Measurements from ENCODE around the gene PMPCA. TPM values are rescaled to one million over a fixed set of nuclear protein-coding genes. Genes with fewer than 3 reads are reported as not detected.
"Not testable (repeated sequence)": the region's sequence is repeated elsewhere in the genome, so short reads cannot be mapped to it uniquely, and the experiment has no call there.

The PMPCA gene
- total RNA-seq, 2 experiments from 2014 or later = 107 to 109 TPM

DNA sequence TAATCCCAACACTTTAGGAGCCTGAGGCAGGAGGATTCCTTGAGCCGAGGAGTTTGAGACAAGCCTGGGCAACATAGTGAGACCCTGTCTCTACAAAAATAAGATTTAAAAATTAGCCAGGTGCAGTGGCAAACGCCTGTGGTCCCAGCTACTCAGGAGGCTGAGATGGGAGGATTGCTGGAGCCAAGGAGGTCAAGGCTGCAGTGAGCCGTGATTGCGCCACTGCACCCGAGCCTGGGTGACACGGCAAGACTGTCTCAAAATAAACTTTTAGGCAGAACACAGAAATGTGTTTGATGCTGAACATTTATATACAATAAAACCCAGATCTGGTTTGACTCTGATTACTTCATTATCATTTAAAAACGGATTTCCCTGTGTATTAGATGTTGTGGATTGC is 5.0 kb upstream of the PMPCA start:
- Mint-ChIP-seq H3K27me3 (no peaks in the 10 kb centered on the region), H3K4me1 (ENCODE audit: low read depth) (peaks cover 57% of the 10 kb centered on the region), H3K4me3 (peak overlapping the region; percentile 55), H3K36me3 (ENCODE audit: low read depth) (peaks cover 53% of the 10 kb centered on the region), H3K27ac (peak overlapping the region; percentile 91), H3K9me3 (no peaks in the 10 kb centered on the region)
- no peak for TF ChIP-seq CTCF (IDR thresholded peaks at IDR 0.05)
- peaks cover 75% of the 10 kb centered on the region for H3K4me1 ChIP-seq (ENCODE audit: insufficient read depth, low read length)
- DNase-seq (no peak), ATAC-seq (ENCODE audit: poor library complexity) (no peak)
- ChIA-PET POLR2A (interaction anchor here (0.6 kb wide), 1 partner anchor 717 kb away, joined by 4 read pairs; no protein-coding TSS in a partner anchor), CTCF (no interaction called here)
- no peak overlapping the region for H3K4me3 ChIP-seq (ENCODE audit: low read length)
- peak overlapping the region in 1 of 2 donors; percentile 86 for H3K27ac ChIP-seq (ENCODE audit: low read depth in 1 of 2, low read length in 2 of 2)
- peaks cover 28% of the 10 kb centered on the region for H3K36me3 ChIP-seq (ENCODE audit: insufficient read depth, low read length)
- intact Hi-C loops (cut with DNase I, micrococcal nuclease) = loop anchor here in 1 of 2 experiments (10.0 kb wide), 3 partner anchors 139 to 441 kb away; partner anchors contain the start of genes NOTCH1, RABL6 and UBAC1
- no peaks in the 10 kb centered on the region for H3K9me3 ChIP-seq (ENCODE audit: control insufficient read depth in 1 of 2, insufficient read depth in 1 of 2, low read length in 2 of 2)
- H3K27me3 ChIP-seq (ENCODE audit: control insufficient read depth in 1 of 2, insufficient read depth in 2 of 2, low read length in 2 of 2) = no peaks in the 10 kb centered on the region

DNA sequence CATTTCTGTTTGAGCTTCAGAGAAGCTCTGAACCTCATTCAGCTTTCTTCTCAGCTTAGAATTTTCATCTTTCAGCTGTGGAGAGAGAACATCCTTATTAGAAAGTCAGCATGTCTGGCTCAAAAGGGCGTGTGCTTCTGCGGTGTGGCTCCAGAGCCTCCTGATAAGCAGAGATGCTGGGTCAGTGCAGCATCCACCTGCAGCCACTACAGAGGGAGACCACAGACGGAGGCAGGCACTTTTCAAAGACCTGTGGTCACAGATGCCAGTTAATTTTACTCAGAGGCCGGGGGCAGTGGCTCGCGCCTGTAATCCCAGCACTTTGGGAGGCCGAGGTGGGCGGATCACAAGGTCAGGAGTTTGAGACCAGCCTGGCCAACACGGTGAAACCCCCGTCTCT is 4.6 kb upstream of the PMPCA start:
- ATAC-seq (ENCODE audit: poor library complexity); H3K9me3 Mint-ChIP-seq; H3K4me3 ChIP-seq (ENCODE audit: low read length); DNase-seq; H3K27me3 Mint-ChIP-seq; CTCF ChIA-PET; H3K27me3 ChIP-seq (ENCODE audit: control insufficient read depth in 1 of 2, insufficient read depth in 2 of 2, low read length in 2 of 2); POLR2A ChIA-PET; H3K9me3 ChIP-seq (ENCODE audit: control insufficient read depth in 1 of 2, insufficient read depth in 1 of 2, low read length in 2 of 2); H3K4me3 Mint-ChIP-seq; H3K27ac ChIP-seq (ENCODE audit: low read depth in 1 of 2, low read length in 2 of 2): not testable (repeated sequence)
- Mint-ChIP-seq H3K4me1 (ENCODE audit: low read depth) (peaks cover 59% of the 10 kb centered on the region), H3K36me3 (ENCODE audit: low read depth) (peaks cover 56% of the 10 kb centered on the region), H3K27ac (peak overlapping the region; percentile 91)
- H3K36me3 ChIP-seq (ENCODE audit: insufficient read depth, low read length) = peaks cover 28% of the 10 kb centered on the region
- intact Hi-C loops (cut with DNase I, micrococcal nuclease) = loop anchor here in 1 of 2 experiments (10.0 kb wide), 3 partner anchors 139 to 441 kb away; partner anchors contain the start of genes NOTCH1, RABL6 and UBAC1
- peaks cover 74% of the 10 kb centered on the region for H3K4me1 ChIP-seq (ENCODE audit: insufficient read depth, low read length)

DNA sequence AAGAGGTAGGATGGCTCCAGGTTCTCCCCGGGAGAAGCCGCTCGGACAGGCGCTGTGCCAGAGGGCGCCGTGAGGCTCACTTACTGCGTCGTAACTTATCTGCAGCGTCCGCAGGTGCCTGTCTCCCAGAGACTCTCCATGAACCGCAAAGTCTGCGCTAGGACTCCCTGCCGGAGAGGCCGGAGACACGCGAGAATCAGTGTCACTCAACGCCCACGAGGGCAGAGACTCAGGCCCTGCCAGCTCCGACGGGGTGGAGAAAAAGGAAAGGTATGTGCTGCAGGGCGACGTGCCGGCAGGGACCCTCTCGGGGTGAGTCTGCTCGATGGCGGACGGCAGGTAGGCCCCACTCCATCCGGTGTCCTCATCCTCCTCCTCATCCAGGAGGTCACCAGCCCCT is 3.4 kb upstream of the PMPCA start:
- Mint-ChIP-seq H3K4me1 (ENCODE audit: low read depth) (peaks cover 65% of the 10 kb centered on the region), H3K36me3 (ENCODE audit: low read depth) (peaks cover 67% of the 10 kb centered on the region)
- peaks cover 28% of the 10 kb centered on the region for H3K36me3 ChIP-seq (ENCODE audit: insufficient read depth, low read length)
- peak in 1 of 14 experiments; percentile 20 for DNase-seq
- H3K9me3 ChIP-seq (ENCODE audit: control insufficient read depth in 1 of 2, insufficient read depth in 1 of 2, low read length in 2 of 2); H3K4me3 ChIP-seq (ENCODE audit: low read length); CTCF ChIA-PET; H3K27me3 Mint-ChIP-seq; H3K27me3 ChIP-seq (ENCODE audit: control insufficient read depth in 1 of 2, insufficient read depth in 2 of 2, low read length in 2 of 2); ATAC-seq (ENCODE audit: poor library complexity); H3K27ac ChIP-seq (ENCODE audit: low read depth in 1 of 2, low read length in 2 of 2); H3K9me3 Mint-ChIP-seq; H3K4me3 Mint-ChIP-seq; POLR2A ChIA-PET; H3K27ac Mint-ChIP-seq: not testable (repeated sequence)
- intact Hi-C loops (cut with DNase I, micrococcal nuclease) = loop anchor here in 1 of 2 experiments (10.0 kb wide), 3 partner anchors 138 to 442 kb away; partner anchors contain the start of genes NOTCH1, RABL6 and UBAC1
- H3K4me1 ChIP-seq (ENCODE audit: insufficient read depth, low read length) = peaks cover 81% of the 10 kb centered on the region

- CTCF ChIA-PET = no interaction called here
- Histone ChIP-seq H3K4me1 (ENCODE audit: insufficient read depth, low read length) (peaks cover 74% of the 10 kb centered on the region), H3K36me3 (ENCODE audit: insufficient read depth, low read length) (peaks cover 29% of the 10 kb centered on the region), H3K27ac (ENCODE audit: low read depth in 1 of 2, low read length in 2 of 2) (no peak overlapping the region), H3K9me3 (ENCODE audit: control insufficient read depth in 1 of 2, insufficient read depth in 1 of 2, low read length in 2 of 2) (no peaks in the 10 kb centered on the region), H3K4me3 (ENCODE audit: low read length) (no peak overlapping the region), H3K27me3 (ENCODE audit: control insufficient read depth in 1 of 2, insufficient read depth in 2 of 2, low read length in 2 of 2) (no peaks in the 10 kb centered on the region)
- Mint-ChIP-seq H3K36me3 (ENCODE audit: low read depth) (peaks cover 74% of the 10 kb centered on the region), H3K27ac (peak overlapping the region; percentile 20), H3K4me3 (peak overlapping the region; percentile 61), H3K4me1 (ENCODE audit: low read depth) (peaks cover 63% of the 10 kb centered on the region), H3K27me3 (no peaks in the 10 kb centered on the region), H3K9me3 (no peaks in the 10 kb centered on the region)
- POLR2A ChIA-PET = interaction anchor here (0.6 kb wide), 1 partner anchor 293 kb away, joined by 3 read pairs; no protein-coding TSS in a partner anchor
- intact Hi-C loops (cut with DNase I, micrococcal nuclease) = loop anchor here in 1 of 2 experiments (10.0 kb wide), 3 partner anchors 137 to 443 kb away; partner anchors contain the start of genes NOTCH1, RABL6 and UBAC1
- DNase-seq = peak in 2 of 14 experiments; percentile 29 to 34
- no peak for TF ChIP-seq CTCF (IDR thresholded peaks at IDR 0.05)
- ATAC-seq (ENCODE audit: poor library complexity) = no peak
These were observed 2.5 kb upstream of the PMPCA start for GRCh38 chr9:136407911-136408310.
